Mesangial cell (primary cell): Measurements from ENCODE around the gene FXYD1. TPM values are rescaled to one million over a fixed set of nuclear protein-coding genes. Genes with fewer than 3 reads are reported as not detected.

Source experiments
- total RNA-seq: library from RNA; depleted of rRNA; stranded (reverse); fragments of >200 nt; gene quantifications from 2 replicates; pipeline ENCODE4 v1.2.3, GENCODE V29; 2015

FXYD1 gene
- 0.89 TPM in 1 of 2 replicates, not detected in the other for total RNA-seq

GRCh38 chr19:35138305-35138892, at the start of gene FXYD1:
FXYD1 (plus strand) TSS chr19:35138824; CDS start chr19:35140080, 1,256 bp downstream.

DNA sequence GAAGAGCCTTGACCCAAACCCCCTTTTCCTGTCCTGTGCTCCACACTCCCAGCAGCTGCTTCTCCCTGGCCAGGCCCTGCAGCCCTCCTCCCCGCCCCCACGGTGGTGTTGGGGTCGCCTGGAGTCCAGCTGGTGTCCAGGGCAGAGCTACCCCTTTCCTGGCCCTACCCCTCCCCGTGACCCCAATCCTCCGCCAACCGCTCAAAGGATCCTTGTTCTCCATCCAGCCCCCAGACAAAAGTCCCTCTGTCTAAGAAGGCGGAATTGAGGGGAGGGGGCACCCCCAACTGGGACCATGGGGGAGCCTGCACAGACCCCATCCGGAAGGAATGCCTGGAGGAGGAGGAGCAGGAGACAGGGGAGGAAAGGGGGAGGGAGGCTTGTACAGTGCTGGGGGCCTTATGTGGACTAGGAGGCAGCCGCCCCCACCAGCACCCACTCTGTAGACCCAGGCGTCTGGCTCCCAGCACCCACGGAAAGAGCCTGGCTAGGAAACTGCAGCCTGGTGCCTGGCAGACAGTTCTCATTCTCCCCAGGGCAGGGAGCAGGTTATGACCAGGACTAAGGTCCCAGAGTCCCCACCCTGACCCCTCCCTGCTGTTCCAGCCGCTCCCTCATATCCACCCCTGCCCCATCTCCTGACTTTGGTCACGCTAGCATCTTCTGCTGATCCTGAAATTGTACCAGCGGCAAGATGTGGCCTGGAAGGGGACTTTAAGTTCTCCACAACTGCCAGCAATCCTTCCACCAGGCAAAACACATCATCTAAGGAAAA, 23.3 kb upstream of the FXYD1 start, which contains the start of gene FXYD3:
Gene FXYD3 (plus strand): TSS at position 647 of the 775 bp plus-strand sequence. CDS start 3,554 bp downstream, outside the sequence.

DNA sequence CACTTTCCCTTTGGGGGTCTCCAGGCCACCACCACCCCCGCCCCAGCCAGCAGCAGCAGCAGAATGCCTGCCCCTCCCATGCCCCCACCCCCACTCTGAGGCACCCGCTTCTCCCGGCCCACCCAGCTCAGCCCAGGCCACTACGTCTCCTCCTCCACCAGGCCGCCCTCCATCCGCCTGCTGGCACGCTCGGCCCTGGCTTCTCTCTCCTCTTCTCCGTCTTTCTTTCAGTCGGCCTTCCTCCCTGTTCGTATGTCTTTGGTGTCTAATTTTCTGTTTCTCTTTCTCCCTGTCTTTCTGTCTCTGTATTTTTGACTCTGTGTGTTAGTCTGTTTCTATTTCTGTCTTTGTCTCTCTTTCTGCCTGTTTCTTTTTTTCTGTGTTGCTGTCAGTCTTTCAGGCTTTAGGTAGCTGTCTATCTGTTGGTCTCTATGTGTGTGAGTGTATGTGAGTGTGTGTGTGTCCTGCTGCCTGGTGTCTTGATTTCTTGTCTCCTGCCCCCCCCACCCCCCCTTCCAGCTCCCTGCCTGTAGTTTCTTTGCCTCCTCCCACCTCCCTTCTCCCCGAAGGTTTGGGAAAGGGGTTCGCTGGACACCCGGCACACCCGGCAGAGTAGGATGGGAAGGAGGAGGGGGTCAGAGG, 3.9 kb upstream of the FXYD1 start, which contains the start of gene LGI4:
Gene LGI4 (minus strand): TSS at position 459 of the 642 bp plus-strand sequence. CDS start 379 bp downstream, at position 80.

DNA sequence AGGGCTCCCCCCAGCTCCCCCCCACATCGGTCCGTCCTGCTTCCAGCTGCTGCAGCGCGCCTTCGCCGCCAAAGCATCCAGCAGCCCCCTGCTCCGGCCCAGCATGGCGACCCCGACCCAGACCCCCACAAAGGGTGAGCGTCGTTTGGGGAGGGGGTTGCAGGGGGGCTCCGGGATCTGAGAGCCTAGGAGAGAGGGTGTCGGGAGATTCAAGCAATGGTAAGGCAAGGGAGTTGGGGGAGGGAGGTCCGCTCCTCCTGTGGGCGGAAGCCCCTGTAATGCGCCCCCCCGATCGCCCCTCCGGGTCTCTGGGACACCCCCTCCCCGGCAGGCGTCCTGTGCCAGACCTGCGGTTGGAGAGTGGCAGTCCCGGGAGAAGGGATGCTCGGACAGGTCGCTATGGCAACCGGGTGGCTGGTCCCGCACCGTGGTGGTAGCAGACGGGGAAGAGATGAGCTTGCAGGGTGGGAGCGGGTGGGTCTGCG, 4.6 kb downstream of the FXYD1 start, which contains the start of gene FXYD7:
Gene FXYD7 (plus strand): TSS at position 25 of the 485 bp plus-strand sequence. CDS start 79 bp downstream, at position 104.

DNA sequence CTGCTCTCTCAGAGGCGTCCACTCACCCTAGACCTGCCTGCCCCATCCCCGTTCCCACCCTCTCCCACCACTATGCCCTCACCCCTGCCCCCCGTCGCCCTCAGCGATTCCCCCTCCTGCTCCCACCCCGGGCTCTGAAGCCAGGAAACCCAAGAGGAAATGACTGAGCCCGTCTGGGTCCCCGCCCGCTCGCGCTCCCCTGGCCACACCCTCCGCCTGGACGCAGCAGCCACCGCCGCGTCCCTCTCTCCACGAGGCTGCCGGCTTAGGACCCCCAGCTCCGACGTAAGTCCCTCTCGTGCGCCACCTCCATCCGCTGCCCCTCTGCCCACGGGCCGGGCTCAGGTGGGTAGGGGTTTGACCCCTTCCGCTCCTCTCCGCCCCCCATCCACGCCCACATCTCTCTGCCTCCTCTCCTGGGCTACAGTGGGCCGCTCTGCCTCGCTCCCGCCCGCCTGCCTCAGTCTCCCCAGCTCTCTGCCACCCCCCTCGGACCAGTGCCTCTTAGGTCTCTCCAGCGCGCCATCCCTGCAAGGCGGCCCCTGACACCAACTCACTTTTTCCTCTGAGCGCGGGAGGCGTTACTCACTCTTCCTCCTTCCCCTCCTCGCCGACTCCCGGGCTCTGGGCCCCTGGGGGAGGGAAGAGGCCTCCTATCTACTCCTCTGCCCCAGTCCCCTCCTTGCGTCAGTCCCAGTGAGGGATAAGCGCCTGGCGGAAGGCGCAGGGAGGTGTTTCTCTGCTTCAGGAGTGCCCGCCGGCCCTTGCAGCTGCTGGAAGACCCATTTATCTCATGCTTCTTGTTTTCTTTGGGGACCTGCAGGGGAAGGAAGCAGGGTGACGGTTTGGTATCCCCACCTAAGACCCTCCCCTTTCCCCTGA, 16.1 kb downstream of the FXYD1 start, which contains the start of gene FXYD5:
Gene FXYD5 (plus strand): TSS at position 211 of the 882 bp plus-strand sequence. CDS start 816 bp downstream, outside the sequence.

Other genes starting within 250 kb of the FXYD1 start
- gene ZNF30, start 211.9 kb upstream of the FXYD1 start, total RNA-seq = 1.5 and 2.0 TPM in 2 replicates
- 2.6 and 5.5 TPM in 2 replicates for gene ZNF792, start 174.6 kb upstream of the FXYD1 start, total RNA-seq
- 66.8 and 123 TPM in 2 replicates for gene GRAMD1A, start 138.5 kb upstream of the FXYD1 start, total RNA-seq
- 3.7 and 15.8 TPM in 2 replicates for gene SCN1B, start 108.4 kb upstream of the FXYD1 start, total RNA-seq
- gene HPN, start 97.1 kb upstream of the FXYD1 start, total RNA-seq = 5.7 TPM in 1 of 2 replicates, not detected in the other
- gene FXYD3, start 23.0 kb upstream of the FXYD1 start, total RNA-seq = not detected in 2 replicates
- 0.49 TPM in 1 of 2 replicates, not detected in the other for gene LGI4, start 3.8 kb upstream of the FXYD1 start, total RNA-seq
- gene FXYD7, start 4.4 kb downstream of the FXYD1 start, total RNA-seq = 0.25 TPM in 1 of 2 replicates, not detected in the other
- 104 and 144 TPM in 2 replicates for gene FXYD5, start 15.9 kb downstream of the FXYD1 start, total RNA-seq
- gene FAM187B, start 89.9 kb downstream of the FXYD1 start, total RNA-seq = not detected in 2 replicates
- 39.8 and 88.1 TPM in 2 replicates for gene LSR, start 110.2 kb downstream of the FXYD1 start, total RNA-seq
- 69.4 and 83.2 TPM in 2 replicates for gene USF2, start 130.1 kb downstream of the FXYD1 start, total RNA-seq
- gene HAMP, start 143.7 kb downstream of the FXYD1 start, total RNA-seq = not detected in 2 replicates
- 0.25 TPM in 1 of 2 replicates, not detected in the other for gene MAG, start 153.3 kb downstream of the FXYD1 start, total RNA-seq
- gene CD22, start 190.4 kb downstream of the FXYD1 start, total RNA-seq = 1.1 TPM in 1 of 2 replicates, not detected in the other
- gene FFAR1, start 209.1 kb downstream of the FXYD1 start, total RNA-seq = not detected in 2 replicates
- not detected in 2 replicates for gene FFAR3, start 219.6 kb downstream of the FXYD1 start, total RNA-seq
- gene GPR42, start 232.2 kb downstream of the FXYD1 start, total RNA-seq = not detected in 2 replicates